ENCODE results near the gene DMGDH.
"Not testable (repeated sequence)": the region's sequence is repeated elsewhere in the genome, so short reads cannot be mapped to it uniquely, and the experiment has no call there.

DMGDH gene

DNA sequence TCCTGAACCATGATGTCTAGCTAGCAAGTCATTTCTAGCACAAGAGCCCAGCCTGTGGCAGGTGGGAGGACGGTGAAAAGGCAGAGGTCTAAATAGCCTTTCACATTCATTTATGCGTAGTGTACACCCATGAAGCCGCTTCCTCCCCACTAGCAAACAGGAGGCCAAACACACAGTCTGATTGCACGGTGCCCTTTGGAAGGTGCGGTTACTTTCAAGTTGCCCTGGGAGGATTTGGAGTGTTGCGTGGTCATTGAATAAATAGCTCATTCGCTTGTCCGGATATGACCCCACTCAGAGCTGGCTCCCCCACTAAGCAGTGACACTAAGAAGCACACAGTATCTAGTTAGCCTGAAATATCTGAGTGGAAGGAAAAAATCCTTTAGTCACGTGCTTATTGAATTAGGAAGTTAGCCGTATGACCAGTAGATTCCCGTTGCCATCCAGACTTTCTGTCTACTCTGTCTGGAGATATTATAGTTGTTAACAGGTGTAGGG, 83.7 kb downstream of the DMGDH start:
- no peak for DNase-seq (ENCODE audit: extremely low read depth, low read depth)
- no peak for TF ChIP-seq CTCF (IDR thresholded peaks at IDR 0.05; ENCODE audit: low read depth, low read length)

GRCh38 chr5:78985116-78985724, 84.3 kb downstream of the DMGDH start, which contains the start of gene ARSB:
ARSB (minus strand) TSS chr5:78985310; CDS start chr5:78985248, 62 bp downstream.
- DNase-seq (ENCODE audit: extremely low read depth, low read depth), result no peak
- TF ChIP-seq CTCF (IDR thresholded peaks at IDR 0.05; ENCODE audit: low read depth, low read length), result no peak

DNA sequence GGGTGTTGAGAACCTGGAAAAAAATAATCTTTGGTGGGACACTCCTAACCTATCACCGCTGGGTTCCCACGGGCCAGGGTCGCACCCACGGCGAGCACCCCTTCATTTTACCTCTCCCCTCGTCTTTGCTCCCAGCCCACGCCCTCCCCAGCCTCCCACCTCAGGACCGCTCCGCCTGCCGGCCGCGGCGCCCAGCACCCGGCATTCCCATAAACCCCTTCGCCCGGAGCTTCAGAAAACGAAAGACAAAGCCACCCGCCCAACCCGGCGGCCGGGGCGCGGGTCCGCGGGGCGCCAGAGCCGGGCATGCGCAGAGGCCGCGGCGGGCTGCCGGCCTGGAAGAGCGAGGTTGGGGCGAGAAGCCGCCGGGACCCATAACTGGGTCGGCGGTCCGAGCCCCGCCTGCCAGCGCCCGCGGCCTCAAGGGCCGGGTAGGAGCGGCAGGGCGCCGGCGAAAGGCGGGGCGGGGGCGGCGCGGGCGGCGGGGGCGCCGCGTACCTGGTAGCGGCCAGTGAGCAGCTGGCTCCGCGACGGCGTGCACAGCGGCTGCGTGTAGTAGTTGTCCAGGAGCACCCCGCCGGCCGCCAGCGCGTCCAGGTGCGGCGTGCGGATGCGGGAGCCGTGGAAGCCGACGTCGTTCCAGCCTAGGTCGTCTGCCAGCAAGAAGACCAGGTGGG, 84.9 kb downstream of the DMGDH start:
- peak; percentile 35 for TF ChIP-seq CTCF (IDR thresholded peaks at IDR 0.05; ENCODE audit: low read depth, low read length)
- DNase-seq (ENCODE audit: extremely low read depth, low read depth), result no peak

DNA sequence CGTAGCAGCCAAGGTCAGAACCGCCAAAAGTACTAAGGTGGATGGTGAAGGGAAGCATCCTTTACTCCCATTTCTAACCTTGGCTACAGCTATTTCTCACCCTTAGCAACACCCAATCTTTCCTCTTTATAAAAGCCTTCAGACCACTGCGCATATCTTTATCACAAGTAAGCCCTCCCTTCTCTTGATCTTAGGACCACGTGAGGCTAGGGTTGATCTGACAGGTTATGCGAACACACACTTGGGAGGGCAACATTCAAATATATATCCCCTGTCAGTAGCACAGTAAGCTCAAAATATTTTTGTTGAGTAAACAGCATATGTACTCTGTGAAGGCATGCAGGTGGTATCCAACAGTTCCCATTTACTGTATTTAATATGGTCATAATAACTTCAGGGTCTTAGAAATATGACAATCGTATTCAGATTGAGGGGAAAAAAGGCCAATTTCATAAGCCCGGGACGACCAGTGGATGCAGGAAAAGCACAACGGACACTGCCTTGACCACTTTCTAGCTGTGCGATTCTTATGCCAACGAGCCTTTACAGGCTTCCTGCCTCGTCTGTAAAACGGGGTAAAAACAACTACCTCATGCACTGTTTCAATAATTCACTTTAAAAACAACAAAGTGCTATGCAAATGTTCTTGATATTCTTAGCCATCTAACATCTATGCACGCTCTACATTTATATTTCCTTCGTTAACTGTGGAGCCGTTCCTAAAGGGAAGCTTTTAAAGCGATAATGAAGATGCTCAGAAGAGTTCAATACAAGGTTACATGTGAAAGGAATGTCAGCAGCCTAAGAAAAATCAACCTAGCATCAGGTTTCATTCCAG, 85.7 kb downstream of the DMGDH start:
- no peak for TF ChIP-seq CTCF (IDR thresholded peaks at IDR 0.05; ENCODE audit: low read depth, low read length)
- no peak for DNase-seq (ENCODE audit: extremely low read depth, low read depth)

DNA sequence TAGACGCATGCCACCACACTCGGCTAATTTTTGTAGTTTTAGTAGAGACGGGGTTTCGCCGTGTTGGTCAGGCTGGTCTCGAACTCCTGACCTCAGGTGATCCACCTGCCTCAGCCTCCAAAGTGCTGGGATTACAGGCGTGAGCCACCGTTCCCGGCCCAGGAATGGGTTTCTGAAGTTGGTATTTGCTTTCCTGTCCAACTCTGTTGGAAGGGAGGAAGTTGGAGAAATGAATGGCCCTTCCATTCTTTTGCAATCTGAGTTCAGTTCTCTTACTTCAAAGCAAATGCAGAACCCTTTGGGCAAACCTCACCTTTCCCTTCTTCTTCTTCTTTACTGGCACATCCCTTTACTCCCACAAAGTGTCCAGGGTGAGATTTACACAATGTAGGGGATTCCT, 86.3 kb downstream of the DMGDH start:
- DNase-seq (ENCODE audit: extremely low read depth, low read depth), result not testable (repeated sequence)

- no peak for DNase-seq (ENCODE audit: extremely low read depth, low read depth)
- TF ChIP-seq CTCF (IDR thresholded peaks at IDR 0.05; ENCODE audit: low read depth, low read length), result no peak
These were observed 89.6 kb downstream of the DMGDH start for GRCh38 chr5:78979909-78980308.

- DNase-seq (ENCODE audit: extremely low read depth, low read depth), result no peak
- no peak for TF ChIP-seq CTCF (IDR thresholded peaks at IDR 0.05; ENCODE audit: low read depth, low read length)
These were observed 90.2 kb downstream of the DMGDH start for GRCh38 chr5:78979117-78979742.

All from AG09319 (cell line).